H1 (cell line): ENCODE data around the gene ADD3. TPM values are rescaled to one million over a fixed set of nuclear protein-coding genes. Genes with fewer than 3 reads are reported as not detected.

Source experiments
- CTCF ChIA-PET: fragments of 300-600 bp; sonication (Branson Sonifier 250); formaldehyde crosslinking; loops from one replicate; lab custom pipeline; 2021; ENCODE audit not compliant: partially characterized antibody; lab: Charles Lee
- POLR2A ChIA-PET: fragments of 300-600 bp; sonication (Branson Sonifier 250); formaldehyde crosslinking; loops from one replicate; lab custom pipeline; 2021; ENCODE audit warnings: inconsistent platforms; ENCODE audit not compliant: partially characterized antibody; lab: Charles Lee
- DNase-seq, 2 experiments: peaks; one replicate each; pipeline versions ENCODE4 v3.0.0 to v3.0.0-alpha.2; 2010 to 2022; ENCODE audit warnings: low spot score in 2 of 2, low read depth in 1 of 2, mixed read lengths in 1 of 2
- FAIRE-seq: peaks from 2 replicates; lab custom pipeline; 2011; peaks lifted over from hg19 to GRCh38; lab: Jason Lieb, UNC
- H2AFZ ChIP-seq: 2 replicates; pipeline ENCODE4 v1.8.1; 2012; ENCODE audit warnings: low read length, inconsistent platforms
- H2AK5ac ChIP-seq: 2 replicates; pipeline ENCODE4 v1.6.1; 2013; ENCODE audit warnings: low read depth, low read length
- H2BK120ac ChIP-seq: replicated peaks from 2 replicates; pipeline ENCODE3; 2013; ENCODE audit warnings: low read depth, low read length, inconsistent platforms
- H2BK12ac ChIP-seq: 2 replicates; pipeline ENCODE4 v1.6.1; 2013; ENCODE audit warnings: low read depth, low read length
- H2BK15ac ChIP-seq: 2 replicates; pipeline ENCODE4 v1.6.1; 2013; ENCODE audit warnings: low read length
- H2BK20ac ChIP-seq: 2 replicates; pipeline ENCODE4 v1.6.1; 2013; ENCODE audit warnings: low read length
- H2BK5ac ChIP-seq: 2 replicates; pipeline ENCODE4 v1.6.1; 2013; ENCODE audit warnings: low read depth, low read length
- H3K14ac ChIP-seq: 2 replicates; pipeline ENCODE4 v1.6.1; 2013; ENCODE audit warnings: inconsistent platforms; ENCODE audit not compliant: insufficient read length
- H3K18ac ChIP-seq: 2 replicates; pipeline ENCODE4 v1.6.1; 2013; ENCODE audit warnings: low read length; ENCODE audit errors: extremely low read depth
- H3K23ac ChIP-seq: 2 replicates; pipeline ENCODE4 v1.6.1; 2013; ENCODE audit warnings: inconsistent platforms; ENCODE audit not compliant: insufficient read length
- H3K23me2 ChIP-seq: 2 replicates; pipeline ENCODE4 v1.6.1; 2013; ENCODE audit warnings: low read depth, low read length
- H3K27ac ChIP-seq: 2 replicates; pipeline ENCODE4 v1.6.1; 2011; ENCODE audit warnings: low read depth, low read length, inconsistent platforms
- H3K27me3 ChIP-seq, 4 experiments: replicated peaks in 1 of 4; 1 replicate in 1 of 4; 2 replicates in 3 of 4; pipeline versions ENCODE4 v1.6.1 to v1.8.1; 2011 to 2013; ENCODE audit warnings: low read length in 3 of 4, mild to moderate bottlenecking in 3 of 4, inconsistent platforms in 2 of 4, mixed read lengths in 2 of 4, moderate library complexity in 1 of 4; ENCODE audit not compliant: control insufficient read depth in 3 of 4, insufficient read depth in 3 of 4; ENCODE audit errors: extremely low read depth in 1 of 4
- H3K36me3 ChIP-seq, 4 experiments: 2 replicates each; pipeline versions ENCODE4 v1.6.1 to v1.8.1; 2011 to 2013; ENCODE audit warnings: mild to moderate bottlenecking in 4 of 4, low read length in 3 of 4, moderate library complexity in 2 of 4, control low read depth in 1 of 4, inconsistent platforms in 1 of 4; ENCODE audit not compliant: insufficient read depth in 4 of 4, control insufficient read depth in 2 of 4
- H3K4ac ChIP-seq: replicated peaks from 2 replicates; pipeline ENCODE3; 2013; ENCODE audit warnings: low read length, low read depth, mixed read lengths, inconsistent platforms; ENCODE audit not compliant: insufficient read length
- H3K4me1 ChIP-seq, 4 experiments: replicated peaks in 1 of 4; 1 replicate in 1 of 4; 2 replicates in 3 of 4; pipeline versions ENCODE4 v1.6.1 to v1.8.1; 2011 to 2013; ENCODE audit warnings: low read length in 3 of 4, inconsistent platforms in 2 of 4, mixed read lengths in 1 of 4; ENCODE audit not compliant: insufficient read depth in 4 of 4, control insufficient read depth in 3 of 4
- H3K4me2 ChIP-seq, 2 experiments: 2 replicates each; pipeline versions ENCODE4 v1.6.1 to v1.8.1; 2011 to 2013; ENCODE audit warnings: low read depth in 2 of 2, low read length in 2 of 2, control low read depth in 1 of 2, inconsistent platforms in 1 of 2, mild to moderate bottlenecking in 1 of 2; ENCODE audit not compliant: insufficient read depth in 1 of 2
- H3K4me3 ChIP-seq, 4 experiments: fragments of 200-600, 300-600 bp in 1 of 4; sonication (generic), shearing (Covaris generic), sonication (Bioruptor Twin) in 1 of 4; 2 replicates each; pipeline versions ENCODE4 v1.5.1 to v1.8.1; 2011 to 2016; ENCODE audit warnings: low read length in 4 of 4, low read depth in 3 of 4, control low read depth in 2 of 4, inconsistent platforms in 2 of 4, mild to moderate bottlenecking in 2 of 4, mixed read lengths in 1 of 4, moderate library complexity in 1 of 4; ENCODE audit not compliant: insufficient read depth in 2 of 4; ENCODE audit errors: extremely low read depth in 1 of 4
- H3K56ac ChIP-seq: replicated peaks from 2 replicates; pipeline ENCODE3; 2013; ENCODE audit warnings: low read depth, mild to moderate bottlenecking, mixed read lengths, low read length, inconsistent platforms; ENCODE audit not compliant: insufficient read length
- H3K79me1 ChIP-seq: 2 replicates; pipeline ENCODE4 v1.6.1; 2013; ENCODE audit warnings: low read depth, low read length, control low read depth
- H3K79me2 ChIP-seq, 2 experiments: 2 replicates each; pipeline versions ENCODE4 v1.6.1 to v1.8.1; 2012 to 2013; ENCODE audit warnings: low read length in 2 of 2, mild to moderate bottlenecking in 2 of 2, inconsistent platforms in 1 of 2; ENCODE audit not compliant: insufficient read depth in 2 of 2, control insufficient read depth in 1 of 2
- H3K9ac ChIP-seq, 4 experiments: replicated peaks in 1 of 4; 1 replicate in 1 of 4; 2 replicates in 3 of 4; pipeline versions ENCODE4 v1.6.1 to v1.8.1; 2011 to 2013; ENCODE audit warnings: low read depth in 3 of 4, low read length in 3 of 4, control low read depth in 2 of 4, mild to moderate bottlenecking in 2 of 4, moderate library complexity in 2 of 4, inconsistent platforms in 1 of 4; ENCODE audit errors: extremely low read depth in 1 of 4
- H3K9me3 ChIP-seq, 2 experiments: 2 replicates each; pipeline versions ENCODE4 v1.6.1 to v1.8.1; 2012 to 2013; ENCODE audit warnings: mild to moderate bottlenecking in 2 of 2, moderate library complexity in 2 of 2, control low read depth in 1 of 2, inconsistent platforms in 1 of 2, low read depth in 1 of 2, low read length in 1 of 2, mixed read lengths in 1 of 2; ENCODE audit not compliant: insufficient read depth in 2 of 2
- H4K20me1 ChIP-seq, 2 experiments: replicated peaks in 1 of 2; 2 replicates each; pipeline versions ENCODE3 to v1.8.1; 2011 to 2013; ENCODE audit warnings: inconsistent platforms in 2 of 2, low read length in 2 of 2, mild to moderate bottlenecking in 1 of 2; ENCODE audit not compliant: insufficient read depth in 2 of 2, control insufficient read depth in 1 of 2
- H4K5ac ChIP-seq: 2 replicates; pipeline ENCODE4 v1.6.1; 2013; ENCODE audit warnings: low read length, low read depth, mixed read lengths, inconsistent platforms; ENCODE audit not compliant: insufficient read length
- H4K8ac ChIP-seq: 2 replicates; pipeline ENCODE4 v1.8.0; 2013; ENCODE audit warnings: mild to moderate bottlenecking, moderate library complexity, low read length, inconsistent platforms; ENCODE audit not compliant: insufficient read depth; ENCODE audit errors: extremely low read depth
- H4K91ac ChIP-seq: replicated peaks from 2 replicates; pipeline ENCODE3; 2013; ENCODE audit warnings: low read length, mixed read lengths, inconsistent platforms; ENCODE audit not compliant: insufficient read length
- CHD2 ChIP-seq: IDR thresholded peaks from 2 replicates; pipeline ENCODE4 v1.6.1; 2012; ENCODE audit warnings: low read length, improper control_type of control experiment
- GABPA ChIP-seq: IDR thresholded peaks from 2 replicates; pipeline ENCODE4 v1.6.1; 2011; ENCODE audit warnings: mild to moderate bottlenecking, low read length, moderate library complexity, borderline replicate concordance; ENCODE audit not compliant: insufficient read depth
- WGBS, 2 experiments: shearing (Covaris generic) in 1 of 2; methylation state at CpG; one replicate each; pipeline versions ENCODE4 v1.1.6 to v1.1.7; 2013 to 2015; ENCODE audit warnings: low lambda C conversion rate in 2 of 2, mixed read lengths in 2 of 2, inconsistent platforms in 1 of 2, low coverage in 1 of 2, missing lambda C conversion rate in 1 of 2; ENCODE audit not compliant: insufficient replicate concordance in 2 of 2, insufficient coverage in 1 of 2, insufficient read length in 1 of 2; ENCODE audit errors: extremely low coverage in 1 of 2, missing lambda C conversion rate in 1 of 2; 5-methylcytosine and 5-hydroxymethylcytosine counted together
- polyA plus RNA-seq, 7 experiments: library from polyadenylated mRNA; depleted of rRNA in 3 of 7; stranded (reverse) in 5 of 7; unstranded in 2 of 7; fragments of >200 nt in 5 of 7; fragments of 200-250 nt in 2 of 7; gene quantifications; 1 replicate in 5 of 7; 2 replicates in 1 of 7; 4 replicates in 1 of 7; pipeline versions ENCODE4 v1.2.1 to v1.2.3, GENCODE V29; 2011 to 2013; ENCODE audit warnings: missing spikeins in 2 of 7, mixed read lengths in 2 of 7
- total RNA-seq: library from RNA; stranded (reverse); fragmentation: NEBNext Ultra II Directional; extraction: Animal tissue kit (Norgen Biotek cat#: 25700); gene quantifications from 2 replicates; pipeline ENCODE4 v1.2.1, GENCODE V29; 2021

ADD3 gene
- total and polyA plus RNA-seq, 2 of the 8 experiments (the other 6 are each of a cell fraction or from before 2014, with no cell fraction given) = 44.7 to 85.6 TPM

DNA sequence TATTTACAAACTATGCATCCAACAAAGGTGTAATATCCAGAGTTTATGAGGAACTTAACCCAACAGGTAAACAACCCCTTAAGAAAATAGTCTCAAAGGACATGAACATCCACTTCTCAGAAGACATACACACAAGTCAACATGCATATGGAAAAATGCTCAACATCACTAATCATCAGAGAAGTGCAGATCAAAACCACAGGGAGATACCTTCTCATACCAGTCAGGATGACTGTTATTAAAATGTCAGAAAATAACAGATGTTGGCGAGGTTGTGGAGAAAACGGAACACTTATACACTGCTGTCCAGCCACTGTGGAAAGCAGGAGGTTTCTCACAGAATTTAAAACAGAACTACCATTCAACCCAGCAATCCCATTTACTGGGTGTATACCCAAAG lies 84.0 kb downstream of the ADD3 start:
- H3K27me3 ChIP-seq = no peaks in the 10 kb centered on the region
- H2BK20ac ChIP-seq = no peak overlapping the region
- no peak overlapping the region for H3K23ac ChIP-seq
- ChIA-PET POLR2A (no interaction called here), CTCF (interaction anchor here (0.6 to 2.0 kb wide), 2 partner anchors 14 to 207 kb away, joined by 3 to 6 read pairs; no protein-coding TSS in a partner anchor)
- DNase-seq = no peak
- no peaks in the 10 kb centered on the region for H4K20me1 ChIP-seq
- no peak overlapping the region for H2AK5ac ChIP-seq
- no peak overlapping the region for H3K56ac ChIP-seq
- no peak overlapping the region for H3K9ac ChIP-seq
- no peak overlapping the region for H2BK5ac ChIP-seq
- no peak overlapping the region for H3K14ac ChIP-seq
- no peak overlapping the region for H4K8ac ChIP-seq
- H3K9me3 ChIP-seq = no peaks in the 10 kb centered on the region
- H3K27ac ChIP-seq = no peak overlapping the region
- no peak overlapping the region for H4K5ac ChIP-seq
- H3K4me3 ChIP-seq = no peak overlapping the region
- H3K4me1 ChIP-seq = no peaks in the 10 kb centered on the region
- no peak overlapping the region for H2BK12ac ChIP-seq
- H3K18ac ChIP-seq = no peak overlapping the region
- H2AFZ ChIP-seq = no peak overlapping the region
- no peak for FAIRE-seq
- H3K23me2 ChIP-seq = no peaks in the 10 kb centered on the region
- H3K36me3 ChIP-seq = no peaks in the 10 kb centered on the region
- H3K79me1 ChIP-seq = no peaks in the 10 kb centered on the region
- H3K79me2 ChIP-seq = peaks cover 0 to 21% of the 10 kb centered on the region in 2 experiments; a peak in 2 of 4 replicates
- no peak overlapping the region for H2BK15ac ChIP-seq
- TF ChIP-seq CHD2 (no peak), GABPA (no peak)
- H3K4ac ChIP-seq = no peak overlapping the region
- 100% methylated on average over 2 of the region's 2 CpGs; no CpG with 5 or more reads in 1 of the 2 experiments for WGBS, 2 experiments
- no peak overlapping the region for H4K91ac ChIP-seq
- H2BK120ac ChIP-seq = no peak overlapping the region
- no peak overlapping the region for H3K4me2 ChIP-seq
